Measurements from ENCODE around the gene FBXO44.

GRCh38 chr1:11671544-11672286 is 17.0 kb downstream of the FBXO44 start:
- no peak for TF ChIP-seq EZH2 (IDR thresholded peaks at IDR 0.05; ENCODE audit: borderline replicate concordance, low read depth, low read length, poor library complexity, severe bottlenecking)
- no peak for TF ChIP-seq CTCF (conservative IDR thresholded peaks at IDR 0.05; ENCODE audit: low read depth, low read length)
